Stimulated activated CD8-positive, alpha-beta memory T cell treated with anti-CD3 and anti-CD28 coated beads, Interleukin-4, amount 100 ng/mL, for 24 hours (primary cell): ENCODE measurements around the gene MAGI2.
"Not testable (repeated sequence)": the region's sequence is repeated elsewhere in the genome, so short reads cannot be mapped to it uniquely, and the experiment has no call there.

Experiments
- DNase-seq: peaks from one replicate; pipeline ENCODE4 v3.0.0-alpha.2; 2020; ENCODE audit warnings: low read depth

The MAGI2 gene

GRCh38 chr7:79451580-79451979 is 1.9 kb downstream of the MAGI2 start:
- no peak for DNase-seq

GRCh38 chr7:79442766-79443165 is 10.7 kb downstream of the MAGI2 start:
- DNase-seq: not testable (repeated sequence)

GRCh38 chr7:79436378-79436777 is 17.1 kb downstream of the MAGI2 start:
- DNase-seq: no peak

GRCh38 chr7:79434867-79435266 is 18.6 kb downstream of the MAGI2 start:
- no peak for DNase-seq

- DNase-seq: no peak
These were observed 19.4 kb downstream of the MAGI2 start for GRCh38 chr7:79434098-79434497.

GRCh38 chr7:79430391-79430790 is 23.1 kb downstream of the MAGI2 start:
- no peak for DNase-seq

GRCh38 chr7:79425665-79426064 is 27.8 kb downstream of the MAGI2 start:
- DNase-seq: no peak

- DNase-seq: no peak
These were observed 31.7 kb downstream of the MAGI2 start for GRCh38 chr7:79421751-79422150.

GRCh38 chr7:79420464-79420863 is 33.0 kb downstream of the MAGI2 start:
- no peak for DNase-seq

- no peak for DNase-seq
These were observed 38.6 kb downstream of the MAGI2 start for GRCh38 chr7:79414910-79415309.

GRCh38 chr7:79412915-79413314 is 40.6 kb downstream of the MAGI2 start:
- DNase-seq: no peak

- no peak for DNase-seq
These were observed 41.0 kb downstream of the MAGI2 start for GRCh38 chr7:79412438-79412837.

- DNase-seq: no peak
These were observed 43.1 kb downstream of the MAGI2 start for GRCh38 chr7:79410345-79410744.

GRCh38 chr7:79407351-79407750 is 46.1 kb downstream of the MAGI2 start:
- DNase-seq: no peak

GRCh38 chr7:79406371-79406770 is 47.1 kb downstream of the MAGI2 start:
- DNase-seq: no peak

- no peak for DNase-seq
These were observed 48.1 kb downstream of the MAGI2 start for GRCh38 chr7:79405368-79405767.

GRCh38 chr7:79403879-79404278 is 49.6 kb downstream of the MAGI2 start:
- DNase-seq: no peak

GRCh38 chr7:79403451-79403850 is 50.0 kb downstream of the MAGI2 start:
- DNase-seq: no peak

- no peak for DNase-seq
These were observed 52.2 kb downstream of the MAGI2 start for GRCh38 chr7:79401254-79401653.

GRCh38 chr7:79400222-79400621 is 53.2 kb downstream of the MAGI2 start:
- DNase-seq: no peak

- DNase-seq: no peak
These were observed 55.2 kb downstream of the MAGI2 start for GRCh38 chr7:79398138-79398749.

GRCh38 chr7:79386688-79387422 is 66.6 kb downstream of the MAGI2 start:
- no peak for DNase-seq

- no peak for DNase-seq
These were observed 71.5 kb downstream of the MAGI2 start for GRCh38 chr7:79381921-79382320.

- no peak for DNase-seq
These were observed 76.4 kb downstream of the MAGI2 start for GRCh38 chr7:79377097-79377496.
